Measurements from ENCODE around the gene MSH3.
"Not testable (repeated sequence)": the region's sequence is repeated elsewhere in the genome, so short reads cannot be mapped to it uniquely, and the experiment has no call there.

The MSH3 gene

GRCh38 chr5:80736730-80737129 is 82.3 kb downstream of the MSH3 start:
- TF ChIP-seq CTCF (IDR thresholded peaks at IDR 0.05; ENCODE audit: low read depth, low read length) = no peak
- DNase-seq (ENCODE audit: extremely low read depth, low read depth) = no peak

GRCh38 chr5:80738466-80738865 is 84.0 kb downstream of the MSH3 start:
- no peak for TF ChIP-seq CTCF (IDR thresholded peaks at IDR 0.05; ENCODE audit: low read depth, low read length)

GRCh38 chr5:80739057-80739456 is 84.6 kb downstream of the MSH3 start:
- no peak for DNase-seq (ENCODE audit: extremely low read depth, low read depth)
- no peak for TF ChIP-seq CTCF (IDR thresholded peaks at IDR 0.05; ENCODE audit: low read depth, low read length)

More at GRCh38 chr5:80738466-80738865, 84.0 kb downstream of the MSH3 start:
- DNase-seq (ENCODE audit: extremely low read depth, low read depth) = no peak

- DNase-seq (ENCODE audit: extremely low read depth, low read depth) = no peak
These were observed 85.0 kb downstream of the MSH3 start for GRCh38 chr5:80739496-80739895.

GRCh38 chr5:80739898-80740297 is 85.4 kb downstream of the MSH3 start:
- DNase-seq (ENCODE audit: extremely low read depth, low read depth) = no peak
- TF ChIP-seq CTCF (IDR thresholded peaks at IDR 0.05; ENCODE audit: low read depth, low read length) = no peak

More at GRCh38 chr5:80739496-80739895, 85.0 kb downstream of the MSH3 start:
- TF ChIP-seq CTCF (IDR thresholded peaks at IDR 0.05; ENCODE audit: low read depth, low read length) = no peak

- not testable (repeated sequence) for DNase-seq (ENCODE audit: extremely low read depth, low read depth)
These were observed 86.0 kb downstream of the MSH3 start for GRCh38 chr5:80740488-80740887.

GRCh38 chr5:80740999-80741398 is 86.5 kb downstream of the MSH3 start:
- TF ChIP-seq CTCF (IDR thresholded peaks at IDR 0.05; ENCODE audit: low read depth, low read length) = no peak
- DNase-seq (ENCODE audit: extremely low read depth, low read depth) = no peak

GRCh38 chr5:80744149-80744548 is 89.7 kb downstream of the MSH3 start:
- no peak for TF ChIP-seq CTCF (IDR thresholded peaks at IDR 0.05; ENCODE audit: low read depth, low read length)
- DNase-seq (ENCODE audit: extremely low read depth, low read depth) = no peak

Data from AG09319 (cell line).